ENCODE results near the gene CDC42BPB.

The CDC42BPB gene

GRCh38 chr14:102922490-102923200 is 134.7 kb downstream of the CDC42BPB start, which contains the start of gene AMN:
Gene AMN, plus strand, starts transcription at chr14:102922663. Its CDS starts 26 bp downstream, at chr14:102922689.
- ChIA-PET POLR2A (no interaction called here), CTCF (no interaction called here)
- DNase-seq (ENCODE audit: extremely low spot score), result no peak
- TF ChIP-seq SUZ12 (IDR thresholded peaks at IDR 0.05) (no peak), FOXA1 (IDR thresholded peaks at IDR 0.05) (no peak), TARDBP (IDR thresholded peaks at IDR 0.05) (no peak), L3MBTL2 (conservative IDR thresholded peaks at IDR 0.05) (no peak), ZNF384 (IDR thresholded peaks at IDR 0.05) (no peak), ARNT (IDR thresholded peaks at IDR 0.05) (no peak), CTBP1 (IDR thresholded peaks at IDR 0.05; ENCODE audit: borderline replicate concordance) (no peak), FOXM1 (IDR thresholded peaks at IDR 0.05; ENCODE audit: borderline replicate concordance) (no peak), ELF4 (IDR thresholded peaks at IDR 0.05) (no peak)

DNA sequence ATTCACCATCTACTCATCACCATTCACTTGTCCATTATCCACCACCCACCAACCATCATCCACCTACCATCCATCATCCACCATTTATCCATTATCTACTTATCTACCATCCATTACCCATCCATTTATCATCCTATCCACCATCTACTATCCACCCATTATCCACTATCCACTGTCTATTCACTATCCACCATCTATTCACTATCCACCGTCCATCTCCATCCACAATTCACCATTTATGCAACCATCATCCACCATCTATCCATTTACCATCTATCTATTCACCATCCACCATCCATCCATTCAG is 136.4 kb downstream of the CDC42BPB start:
- POLR2A ChIA-PET, result no interaction called here
- no peak for TF ChIP-seq L3MBTL2 (conservative IDR thresholded peaks at IDR 0.05)
- TF ChIP-seq ARNT (IDR thresholded peaks at IDR 0.05), result no peak
- TF ChIP-seq LEF1 (IDR thresholded peaks at IDR 0.05; ENCODE audit: borderline replicate concordance), result no peak
- TF ChIP-seq FOXK2 (IDR thresholded peaks at IDR 0.05), result no peak
- TF ChIP-seq HDGF (IDR thresholded peaks at IDR 0.05; ENCODE audit: borderline replicate concordance), result no peak
- no peak for TF ChIP-seq NFRKB (IDR thresholded peaks at IDR 0.05)
- TF ChIP-seq CTBP1 (IDR thresholded peaks at IDR 0.05; ENCODE audit: borderline replicate concordance), result no peak; the same call in 1 of the 2 replicates
- TF ChIP-seq ELF4 (IDR thresholded peaks at IDR 0.05), result no peak
- TF ChIP-seq FOXA1 (IDR thresholded peaks at IDR 0.05), result no peak
- no peak for TF ChIP-seq BHLHE40 (IDR thresholded peaks at IDR 0.05; ENCODE audit: borderline replicate concordance)
- TF ChIP-seq FOXM1 (IDR thresholded peaks at IDR 0.05; ENCODE audit: borderline replicate concordance), result no peak
- TF ChIP-seq, protein P1, sequence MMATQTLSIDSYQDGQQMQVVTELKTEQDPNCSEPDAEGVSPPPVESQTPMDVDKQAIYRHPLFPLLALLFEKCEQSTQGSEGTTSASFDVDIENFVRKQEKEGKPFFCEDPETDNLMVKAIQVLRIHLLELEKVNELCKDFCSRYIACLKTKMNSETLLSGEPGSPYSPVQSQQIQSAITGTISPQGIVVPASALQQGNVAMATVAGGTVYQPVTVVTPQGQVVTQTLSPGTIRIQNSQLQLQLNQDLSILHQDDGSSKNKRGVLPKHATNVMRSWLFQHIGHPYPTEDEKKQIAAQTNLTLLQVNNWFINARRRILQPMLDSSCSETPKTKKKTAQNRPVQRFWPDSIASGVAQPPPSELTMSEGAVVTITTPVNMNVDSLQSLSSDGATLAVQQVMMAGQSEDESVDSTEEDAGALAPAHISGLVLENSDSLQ (IDR thresholded peaks at IDR 0.05), result no peak
- TF ChIP-seq SP1 (IDR thresholded peaks at IDR 0.05), result no peak
- no peak for TF ChIP-seq ZNF384 (IDR thresholded peaks at IDR 0.05)
- TF ChIP-seq TARDBP (IDR thresholded peaks at IDR 0.05), result no peak
- no peak for TF ChIP-seq SUZ12 (IDR thresholded peaks at IDR 0.05)
- CTCF ChIA-PET, result no interaction called here
- no peak for DNase-seq (ENCODE audit: extremely low spot score)

DNA sequence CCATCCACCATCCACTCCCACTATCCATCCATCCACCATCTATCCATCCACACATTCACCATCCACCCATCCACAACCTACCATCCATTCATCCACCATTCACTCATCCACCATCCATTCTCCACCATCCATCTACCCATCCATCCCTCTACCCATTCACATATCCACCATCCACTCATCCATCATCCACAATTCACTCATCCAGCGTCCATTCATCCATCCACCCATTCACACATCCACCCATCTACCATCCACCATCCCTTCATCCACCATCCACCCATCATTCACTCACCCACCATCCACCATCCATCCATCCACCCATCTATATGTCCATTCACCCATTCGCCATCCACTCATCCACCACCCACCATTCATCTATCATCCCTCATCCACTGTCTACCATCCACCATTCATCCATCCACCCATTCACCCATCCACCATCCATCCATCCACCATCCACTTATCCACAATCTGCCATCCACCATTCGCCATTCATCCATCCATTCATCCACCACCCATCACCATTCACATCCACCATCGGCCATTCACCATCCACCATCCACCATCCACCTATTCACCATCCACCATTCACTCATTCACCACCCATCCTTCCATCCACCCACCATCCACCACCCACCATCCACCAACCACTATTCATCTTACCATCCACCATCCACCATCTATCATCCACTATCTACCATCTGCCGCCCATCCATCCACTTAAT is 136.9 kb downstream of the CDC42BPB start:
- DNase-seq (ENCODE audit: extremely low spot score), result no peak
- TF ChIP-seq HDGF (IDR thresholded peaks at IDR 0.05; ENCODE audit: borderline replicate concordance), result no peak
- TF ChIP-seq FOXK2 (IDR thresholded peaks at IDR 0.05), result no peak
- no peak for TF ChIP-seq SP1 (IDR thresholded peaks at IDR 0.05)
- no peak for TF ChIP-seq L3MBTL2 (conservative IDR thresholded peaks at IDR 0.05)
- TF ChIP-seq NFRKB (IDR thresholded peaks at IDR 0.05), result no peak
- no peak for TF ChIP-seq TARDBP (IDR thresholded peaks at IDR 0.05)
- TF ChIP-seq BHLHE40 (IDR thresholded peaks at IDR 0.05; ENCODE audit: borderline replicate concordance), result no peak
- no peak for TF ChIP-seq SUZ12 (IDR thresholded peaks at IDR 0.05)
- TF ChIP-seq FOXM1 (IDR thresholded peaks at IDR 0.05; ENCODE audit: borderline replicate concordance), result no peak
- ChIA-PET POLR2A (no interaction called here), CTCF (no interaction called here)

- ChIA-PET POLR2A (no interaction called here), CTCF (interaction anchor here (0.6 kb wide), 1 partner anchor 73 kb away, joined by 3 read pairs; no protein-coding TSS in a partner anchor)
- no peak for DNase-seq (ENCODE audit: extremely low spot score)
- TF ChIP-seq SUZ12 (IDR thresholded peaks at IDR 0.05) (no peak), SP1 (IDR thresholded peaks at IDR 0.05) (no peak)
- TF ChIP-seq, protein P1 (IDR thresholded peaks at IDR 0.05), result peak; percentile 55
These were observed 138.9 kb downstream of the CDC42BPB start for GRCh38 chr14:102918438-102918837.

DNA sequence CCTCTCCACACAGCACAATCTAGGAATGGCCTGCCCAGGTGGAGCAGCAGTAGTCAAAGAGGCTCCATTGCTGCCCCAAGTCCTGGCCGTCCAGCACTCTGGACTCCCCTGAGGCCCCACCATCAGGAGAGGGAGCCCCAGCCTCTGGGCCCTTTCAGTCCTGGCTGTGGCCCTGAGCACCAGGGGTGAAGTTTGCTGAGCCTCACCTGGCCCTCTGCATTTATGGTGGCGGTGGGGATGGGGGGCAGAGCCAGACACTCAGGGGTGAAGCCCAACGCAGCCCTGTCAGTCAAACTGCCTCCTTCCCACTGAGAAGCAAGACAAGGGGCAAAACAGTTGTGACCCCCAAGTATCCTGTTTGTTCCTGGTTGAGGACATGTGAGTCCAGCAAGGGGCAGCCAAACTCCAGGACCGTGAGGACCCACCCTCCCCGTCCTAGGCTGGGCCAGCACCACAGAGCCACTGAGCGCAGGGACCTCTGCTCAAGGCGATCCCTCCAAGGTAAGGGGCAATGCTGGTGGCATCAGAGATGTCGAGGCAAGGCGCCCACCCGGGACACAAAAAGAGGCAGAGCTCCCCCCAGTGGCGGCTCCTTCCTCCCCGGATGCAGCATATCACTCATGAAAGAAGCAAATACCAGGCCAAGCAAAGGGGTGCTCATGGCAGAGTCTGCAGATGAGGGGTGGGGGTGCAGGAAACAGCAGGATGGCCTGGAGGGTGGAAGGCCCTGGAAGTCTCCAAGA is 139.7 kb downstream of the CDC42BPB start:
- CTCF ChIA-PET, result interaction anchor here (0.6 to 1.0 kb wide), 2 partner anchors 74 to 223 kb away, joined by 3 to 7 read pairs; no protein-coding TSS in a partner anchor
- DNase-seq (ENCODE audit: extremely low spot score), result peak; percentile 78
- TF ChIP-seq FOXM1 (IDR thresholded peaks at IDR 0.05; ENCODE audit: borderline replicate concordance) (no peak), SP1 (IDR thresholded peaks at IDR 0.05) (no peak), TARDBP (IDR thresholded peaks at IDR 0.05) (no peak), LEF1 (IDR thresholded peaks at IDR 0.05; ENCODE audit: borderline replicate concordance) (no peak), HDGF (IDR thresholded peaks at IDR 0.05; ENCODE audit: borderline replicate concordance) (no peak), ELF4 (IDR thresholded peaks at IDR 0.05) (no peak)
- POLR2A ChIA-PET, result no interaction called here

DNA sequence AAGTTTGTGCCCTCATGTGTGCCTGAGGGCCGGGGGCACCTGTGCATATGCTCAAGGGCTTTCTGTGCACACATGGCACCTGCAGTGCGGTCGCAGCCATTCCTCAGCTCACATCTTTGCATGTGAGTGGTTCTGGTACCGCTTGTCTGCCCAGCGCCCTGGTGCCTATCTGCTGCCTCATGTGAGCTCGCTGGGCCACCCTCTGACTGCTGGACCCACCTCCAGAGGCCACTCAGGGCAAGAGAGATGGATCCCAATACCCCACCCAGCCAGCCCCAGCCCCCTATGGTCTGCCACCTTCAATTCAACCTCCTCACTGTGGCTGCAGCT is 140.3 kb downstream of the CDC42BPB start:
- ChIA-PET CTCF (interaction anchor here (1.0 kb wide), 1 partner anchor 222 kb away, joined by 7 read pairs; no protein-coding TSS in a partner anchor), POLR2A (no interaction called here)
- DNase-seq (ENCODE audit: extremely low spot score), result no peak
- TF ChIP-seq NFRKB (IDR thresholded peaks at IDR 0.05) (no peak), SUZ12 (IDR thresholded peaks at IDR 0.05) (no peak), TARDBP (IDR thresholded peaks at IDR 0.05) (no peak), ARNT (IDR thresholded peaks at IDR 0.05) (no peak), SP1 (IDR thresholded peaks at IDR 0.05) (no peak), L3MBTL2 (conservative IDR thresholded peaks at IDR 0.05) (no peak), ELF4 (IDR thresholded peaks at IDR 0.05) (no peak), FOXK2 (IDR thresholded peaks at IDR 0.05) (no peak), LEF1 (IDR thresholded peaks at IDR 0.05; ENCODE audit: borderline replicate concordance) (no peak), FOXM1 (IDR thresholded peaks at IDR 0.05; ENCODE audit: borderline replicate concordance) (no peak), CTBP1 (IDR thresholded peaks at IDR 0.05; ENCODE audit: borderline replicate concordance) (no peak), FOXA1 (IDR thresholded peaks at IDR 0.05) (no peak), HDGF (IDR thresholded peaks at IDR 0.05; ENCODE audit: borderline replicate concordance) (no peak), ZNF384 (IDR thresholded peaks at IDR 0.05) (no peak), BHLHE40 (IDR thresholded peaks at IDR 0.05; ENCODE audit: borderline replicate concordance) (no peak)
- TF ChIP-seq, protein P1 (IDR thresholded peaks at IDR 0.05), result no peak
